GM18526 (cell line): ENCODE data around the gene ZC3H7B.

Experiments used
- POLR2A ChIP-seq: IDR thresholded peaks from 3 replicates; pipeline ENCODE4 v1.6.1; 2011; ENCODE audit not compliant: insufficient read length; ENCODE audit errors: extremely low read depth

ZC3H7B gene

GRCh38 chr22:41403532-41404318 is 102.4 kb downstream of the ZC3H7B start:
- TF ChIP-seq POLR2A, result no peak

DNA sequence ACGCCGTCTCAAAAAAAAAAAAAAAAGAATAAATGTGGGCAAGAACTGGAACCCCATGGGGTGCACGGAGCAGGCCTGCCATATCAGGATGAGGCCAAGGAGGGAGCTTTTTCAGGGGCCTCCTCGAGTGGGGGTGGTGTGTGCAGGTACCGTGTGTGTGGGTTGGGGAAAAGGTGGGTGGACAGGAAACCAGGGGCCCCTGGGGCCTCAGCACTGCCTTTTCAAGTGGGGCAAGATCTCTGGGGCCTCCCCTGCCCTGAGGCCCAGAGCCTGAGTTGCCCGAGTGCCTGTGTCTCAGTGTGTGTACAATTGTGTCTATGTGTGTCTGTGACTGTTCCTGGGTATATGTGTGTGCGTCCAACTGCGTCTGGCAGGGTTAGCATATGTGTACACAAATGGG is 104.3 kb downstream of the ZC3H7B start:
- TF ChIP-seq POLR2A, result no peak

- TF ChIP-seq POLR2A, result no peak
Measured at GRCh38 chr22:41406410-41406809, 105.1 kb downstream of the ZC3H7B start.

- no peak for TF ChIP-seq POLR2A
Measured at GRCh38 chr22:41407433-41407832, 106.1 kb downstream of the ZC3H7B start.

DNA sequence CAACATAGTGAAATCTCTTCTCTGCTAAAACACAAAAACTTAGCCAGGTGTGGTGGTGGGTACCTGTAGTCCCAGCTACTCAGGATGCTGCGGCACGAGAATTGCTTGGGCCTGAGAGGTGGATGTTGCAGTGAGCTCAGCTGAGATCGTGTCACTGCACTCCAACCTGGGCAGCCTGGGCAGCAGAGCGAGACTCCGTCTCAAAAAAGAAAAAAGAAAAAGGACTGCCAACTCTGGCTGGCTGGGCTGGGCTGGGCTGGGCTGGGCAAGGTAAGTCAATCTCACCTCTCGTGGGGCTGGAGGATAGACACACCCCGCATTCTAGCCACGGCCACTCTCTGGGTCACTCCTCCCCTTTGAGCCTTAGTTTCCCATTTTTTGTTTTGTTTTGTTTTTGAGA is 107.3 kb downstream of the ZC3H7B start:
- no peak for TF ChIP-seq POLR2A
